Stimulated activated naive B cell treated with anti-CD40 and anti-IgM and Interleukin-4, amounts not matched to agents 10 μg/mL and 1 μg/mL and 100 μg/mL, for 72 hours (primary cell): ENCODE measurements around the gene INTS15.
"Not testable (repeated sequence)": the region's sequence is repeated elsewhere in the genome, so short reads cannot be mapped to it uniquely, and the experiment has no call there.

ENCODE experiments used
- ATAC-seq, 2 donors: fragments of 150-1000 bp; cut with Tn5 transposase; replicated peaks; 2 replicates each; pipeline ENCODE4 v1.10.0; 2021; ENCODE audit warnings: moderate library complexity in 1 of 2
- DNase-seq: peaks from one replicate; pipeline ENCODE4 v3.0.0; 2021
- H3K27ac Mint-ChIP-seq: one replicate; pipeline ENCODE4 v1.8.0; 2022; ENCODE audit warnings: mild to moderate bottlenecking, mixed read lengths
- H3K27me3 Mint-ChIP-seq, 2 donors: one replicate each; pipeline ENCODE4 v1.8.0; 2022; ENCODE audit warnings: mixed read lengths in 2 of 2
- H3K36me3 Mint-ChIP-seq, 2 donors: one replicate each; pipeline ENCODE4 v1.8.0; 2022; ENCODE audit warnings: mixed read lengths in 2 of 2, mild to moderate bottlenecking in 1 of 2
- H3K4me1 Mint-ChIP-seq, 2 donors: one replicate each; pipeline ENCODE4 v1.8.0; 2022; ENCODE audit warnings: mixed read lengths in 2 of 2, mild to moderate bottlenecking in 1 of 2
- H3K4me3 Mint-ChIP-seq, 2 donors: one replicate each; pipeline ENCODE4 v1.8.0; 2022; ENCODE audit warnings: mild to moderate bottlenecking in 2 of 2, mixed read lengths in 2 of 2, moderate library complexity in 1 of 2
- H3K9me3 Mint-ChIP-seq, 2 donors: one replicate each; pipeline ENCODE4 v1.8.0; 2022; ENCODE audit warnings: mixed read lengths in 2 of 2, mild to moderate bottlenecking in 1 of 2

INTS15 gene

DNA sequence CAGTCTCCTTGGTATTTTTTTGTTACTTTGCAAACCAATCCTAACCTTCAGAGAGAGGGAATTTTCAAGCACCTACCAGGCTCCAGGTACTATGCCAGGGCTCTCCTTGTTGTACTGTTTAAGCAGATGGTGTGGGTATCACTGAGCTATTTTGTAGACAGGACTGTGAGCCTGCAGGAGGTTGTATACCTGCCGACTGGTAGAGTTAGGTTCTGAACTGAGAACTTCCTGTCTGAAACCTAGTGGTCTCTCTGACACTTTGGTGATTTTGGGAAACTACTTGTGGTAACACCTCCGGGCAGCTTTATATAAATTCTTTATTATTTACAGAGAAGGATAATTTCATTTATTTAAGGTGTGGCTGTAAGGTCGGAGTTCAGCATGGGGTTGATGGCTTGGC is 30.1 kb downstream of the INTS15 start:
- no peak overlapping the region for H3K4me3 Mint-ChIP-seq
- no peaks in the 10 kb centered on the region for H3K27me3 Mint-ChIP-seq
- DNase-seq (no peak), ATAC-seq (no peak)
- H3K36me3 Mint-ChIP-seq: peaks cover 7 to 17% of the 10 kb centered on the region in 2 donors
- no peaks in the 10 kb centered on the region for H3K9me3 Mint-ChIP-seq
- H3K27ac Mint-ChIP-seq: no peak overlapping the region
- H3K4me1 Mint-ChIP-seq: peaks cover 28 to 55% of the 10 kb centered on the region in 2 donors

DNA sequence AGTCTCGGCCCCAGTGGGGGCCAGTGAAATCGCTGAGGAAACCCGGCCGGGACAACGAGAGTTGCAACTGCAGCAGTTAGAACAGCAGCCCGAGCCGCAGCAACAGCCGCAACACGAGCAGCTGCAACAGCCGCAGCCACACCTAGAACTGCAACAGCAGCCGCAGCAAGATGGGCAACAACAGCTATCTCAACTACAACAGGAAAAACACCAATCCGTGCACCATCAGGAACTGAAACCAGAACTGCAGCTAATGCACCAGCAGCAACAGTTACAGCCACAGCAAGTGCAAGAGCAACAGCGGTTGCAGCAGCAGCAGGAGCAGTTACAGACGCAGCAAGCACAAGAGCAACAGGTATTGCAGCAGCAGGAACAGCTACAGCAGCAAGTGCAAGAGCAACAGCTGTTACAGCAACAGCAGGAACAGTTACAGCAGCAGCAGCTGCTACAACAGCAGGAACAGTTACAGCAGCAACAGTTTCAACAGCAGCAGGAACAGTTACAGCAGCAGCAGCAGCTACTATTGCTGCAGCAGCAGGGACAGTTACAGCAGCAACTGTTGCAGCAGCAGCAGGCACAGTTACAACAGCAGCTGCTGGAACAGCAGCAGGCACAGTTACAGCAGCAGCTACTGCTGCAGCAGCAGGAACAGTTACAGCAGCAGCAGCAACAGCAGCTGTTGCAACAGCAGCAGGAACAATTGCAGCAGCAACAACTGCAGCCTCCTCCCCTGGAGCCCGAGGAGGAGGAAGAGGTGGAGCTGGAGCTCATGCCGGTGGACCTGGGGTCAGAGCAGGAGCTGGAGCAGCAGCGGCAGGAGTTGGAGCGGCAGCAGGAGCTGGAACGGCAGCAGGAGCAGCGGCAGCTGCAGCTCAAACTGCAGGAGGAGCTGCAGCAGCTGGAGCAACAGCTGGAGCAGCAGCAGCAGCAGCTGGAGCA is 31.6 kb downstream of the INTS15 start:
- ATAC-seq: peak; percentile 57 to 59
- no peak overlapping the region for H3K4me3 Mint-ChIP-seq
- no peaks in the 10 kb centered on the region for H3K27me3 Mint-ChIP-seq
- peak overlapping the region; percentile 25 for H3K27ac Mint-ChIP-seq
- peaks cover 7 to 17% of the 10 kb centered on the region in 2 donors for H3K36me3 Mint-ChIP-seq
- no peak for DNase-seq
- peaks cover 28 to 47% of the 10 kb centered on the region in 2 donors for H3K4me1 Mint-ChIP-seq
- H3K9me3 Mint-ChIP-seq: no peaks in the 10 kb centered on the region

DNA sequence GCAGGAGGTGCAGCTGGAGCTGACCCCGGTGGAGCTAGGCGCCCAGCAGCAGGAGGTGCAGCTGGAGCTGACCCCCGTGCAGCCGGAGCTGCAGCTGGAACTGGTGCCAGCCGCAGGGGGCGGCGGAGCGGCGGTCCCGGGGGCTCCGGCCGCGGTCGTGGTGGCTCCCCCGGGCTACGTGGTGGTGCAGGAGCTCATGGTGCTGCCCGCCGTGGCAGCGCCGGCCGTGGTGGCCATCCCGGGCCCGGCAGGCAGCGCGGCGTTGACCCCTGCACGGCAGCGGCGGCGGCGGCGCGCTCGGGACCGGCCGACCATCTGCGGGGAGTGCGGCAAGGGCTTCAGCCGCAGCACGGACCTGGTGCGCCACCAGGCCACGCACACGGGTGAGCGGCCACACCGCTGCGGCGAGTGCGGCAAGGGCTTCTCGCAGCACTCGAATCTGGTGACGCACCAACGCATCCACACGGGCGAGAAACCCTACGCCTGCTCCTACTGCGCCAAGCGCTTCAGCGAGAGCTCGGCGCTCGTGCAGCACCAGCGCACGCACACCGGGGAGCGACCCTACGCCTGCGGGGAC is 32.4 kb downstream of the INTS15 start:
- Mint-ChIP-seq H3K36me3 (peaks cover 7 to 17% of the 10 kb centered on the region in 2 donors), H3K9me3 (no peaks in the 10 kb centered on the region), H3K4me3 (no peak overlapping the region), H3K27me3 (no peaks in the 10 kb centered on the region), H3K4me1 (peaks cover 27 to 44% of the 10 kb centered on the region in 2 donors), H3K27ac (no peak overlapping the region)
- ATAC-seq: no peak
- no peak for DNase-seq

DNA sequence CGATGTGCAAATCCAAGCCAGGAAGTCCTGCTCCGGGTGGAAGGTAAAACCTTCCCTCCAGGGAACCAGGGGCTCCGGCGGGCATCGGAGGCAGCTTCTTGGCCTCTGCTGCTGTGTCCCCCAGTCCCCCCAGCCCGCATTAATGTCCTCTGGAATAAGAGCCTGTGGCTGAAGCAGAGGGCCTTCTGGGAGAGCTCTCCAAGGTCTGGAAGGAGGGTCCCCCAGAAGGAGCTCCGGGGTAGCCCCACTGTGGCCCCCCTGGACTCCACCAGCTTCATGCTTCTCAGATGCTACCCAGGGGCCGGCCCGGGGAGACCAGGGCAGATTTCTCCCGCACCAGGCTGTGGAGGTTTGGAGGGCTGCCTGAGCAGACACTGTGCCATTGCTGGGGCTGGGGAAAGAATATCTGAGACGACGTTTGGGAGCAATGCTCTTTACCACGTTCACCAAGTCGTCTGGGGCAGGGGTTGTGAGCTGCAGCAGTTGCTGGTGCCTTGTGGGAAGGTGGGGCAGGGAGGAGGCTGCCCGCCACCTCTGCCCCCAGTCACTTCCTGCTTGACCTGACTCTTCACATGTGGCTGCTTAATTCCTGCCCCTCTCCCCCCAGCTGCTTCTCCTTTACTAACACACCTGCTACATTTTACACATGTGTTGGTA is 33.9 kb downstream of the INTS15 start:
- DNase-seq (no peak), ATAC-seq (peak; percentile 70 to 76)
- Mint-ChIP-seq H3K4me3 (peak overlapping the region in 1 of 2 donors; percentile 0), H3K4me1 (peaks cover 22 to 44% of the 10 kb centered on the region in 2 donors), H3K27ac (peak overlapping the region; percentile 98), H3K36me3 (peaks cover 7 to 11% of the 10 kb centered on the region in 2 donors), H3K9me3 (no peaks in the 10 kb centered on the region), H3K27me3 (no peaks in the 10 kb centered on the region)

DNA sequence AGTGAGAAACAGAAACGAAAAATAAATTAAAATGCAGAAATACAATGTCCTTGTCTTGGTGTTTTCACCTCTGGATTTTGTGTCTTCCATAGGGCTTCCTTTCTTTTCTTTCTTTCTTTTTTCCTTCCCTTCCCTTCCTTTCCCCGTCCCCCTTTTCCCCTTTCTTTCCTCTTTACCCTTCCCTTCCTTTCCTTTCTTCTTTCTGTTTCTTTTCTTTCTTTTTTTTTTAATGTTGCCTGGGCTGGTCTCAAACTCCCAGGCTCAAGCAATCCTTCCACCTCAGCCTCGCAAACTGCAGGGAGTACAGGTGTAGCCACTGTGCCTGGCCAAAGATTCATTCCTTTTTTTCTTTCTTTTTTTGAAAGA is 34.4 kb downstream of the INTS15 start:
- no peaks in the 10 kb centered on the region for H3K9me3 Mint-ChIP-seq
- DNase-seq (no peak), ATAC-seq (no peak)
- H3K4me3 Mint-ChIP-seq: peak overlapping the region in 1 of 2 donors; percentile 33
- peaks cover 7 to 11% of the 10 kb centered on the region in 2 donors for H3K36me3 Mint-ChIP-seq
- H3K27ac Mint-ChIP-seq: peak overlapping the region; percentile 98
- H3K4me1 Mint-ChIP-seq: peaks cover 22 to 41% of the 10 kb centered on the region in 2 donors
- H3K27me3 Mint-ChIP-seq: no peaks in the 10 kb centered on the region

DNA sequence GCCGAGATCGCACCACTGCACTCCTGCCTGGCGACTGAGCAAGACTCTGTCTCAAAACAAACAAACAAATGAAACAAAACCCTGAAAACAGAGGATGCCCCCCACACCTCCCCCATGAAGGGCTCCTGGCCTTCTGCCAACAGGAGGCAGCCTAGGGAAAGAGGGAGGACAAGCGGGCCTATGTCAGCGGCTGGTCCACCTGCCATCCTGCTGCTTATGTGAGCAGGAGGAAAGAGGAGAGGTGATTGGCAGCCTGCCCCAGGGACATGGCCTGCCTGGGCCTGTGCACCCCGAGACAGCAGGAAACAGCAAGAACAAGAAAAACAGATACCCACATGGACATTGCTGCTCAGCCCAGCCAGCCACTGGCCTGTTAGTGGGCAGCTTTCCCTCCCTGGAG is 38.2 kb downstream of the INTS15 start:
- Mint-ChIP-seq H3K36me3 (peaks cover 0 to 2% of the 10 kb centered on the region in 2 donors), H3K4me1 (peaks cover 8 to 15% of the 10 kb centered on the region in 2 donors), H3K4me3 (no peak overlapping the region), H3K9me3 (no peaks in the 10 kb centered on the region), H3K27ac (no peak overlapping the region), H3K27me3 (no peaks in the 10 kb centered on the region)
- no peak for ATAC-seq
- DNase-seq: no peak

DNA sequence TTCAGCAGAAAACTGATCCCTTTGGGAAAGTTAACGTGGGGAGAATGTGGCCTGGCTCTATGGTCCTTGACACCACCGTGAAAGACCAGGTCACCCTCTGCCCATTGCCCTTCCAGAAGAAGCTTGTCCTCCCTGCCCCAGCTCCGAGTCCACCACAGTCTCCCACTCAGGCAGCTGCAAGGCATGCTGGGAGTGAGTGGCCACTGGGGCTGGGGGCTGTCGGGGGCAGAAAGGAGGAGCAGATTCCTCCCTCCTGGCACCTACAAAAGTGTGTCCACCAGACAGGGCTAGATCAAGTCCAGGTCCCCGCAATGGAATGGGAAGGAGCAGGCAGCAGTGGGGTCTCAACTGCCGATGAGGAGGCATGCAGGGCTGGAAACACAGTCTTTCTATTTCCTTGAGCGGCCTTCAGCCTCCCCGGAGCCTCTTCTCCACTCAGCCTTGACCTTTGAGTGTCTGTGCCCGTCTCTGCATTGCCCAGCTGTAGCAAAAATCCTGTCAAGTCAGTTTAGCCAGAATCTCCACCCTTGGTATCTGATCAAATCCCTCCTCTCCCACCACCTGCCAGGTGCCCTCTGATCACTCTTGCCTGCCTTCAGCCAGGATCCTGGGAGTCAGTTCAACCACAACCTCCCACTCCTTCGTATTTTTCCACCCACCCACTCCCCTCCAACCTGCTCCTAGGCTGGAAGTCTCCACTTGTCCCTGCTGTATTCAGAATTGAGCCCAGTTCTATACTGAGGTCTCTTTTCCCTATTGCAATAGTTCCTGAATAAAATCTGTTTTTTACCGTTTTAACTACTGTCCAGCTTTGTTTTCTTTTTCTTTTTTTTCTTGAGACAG is 40.4 kb downstream of the INTS15 start:
- peaks cover 3 to 5% of the 10 kb centered on the region in 2 donors for H3K36me3 Mint-ChIP-seq
- H3K4me3 Mint-ChIP-seq: no peak overlapping the region
- no peak for DNase-seq
- H3K9me3 Mint-ChIP-seq: peaks cover 2 to 6% of the 10 kb centered on the region in 2 donors
- H3K27me3 Mint-ChIP-seq: no peaks in the 10 kb centered on the region
- ATAC-seq: no peak
- no peak overlapping the region for H3K27ac Mint-ChIP-seq
- H3K4me1 Mint-ChIP-seq: no peaks in the 10 kb centered on the region

DNA sequence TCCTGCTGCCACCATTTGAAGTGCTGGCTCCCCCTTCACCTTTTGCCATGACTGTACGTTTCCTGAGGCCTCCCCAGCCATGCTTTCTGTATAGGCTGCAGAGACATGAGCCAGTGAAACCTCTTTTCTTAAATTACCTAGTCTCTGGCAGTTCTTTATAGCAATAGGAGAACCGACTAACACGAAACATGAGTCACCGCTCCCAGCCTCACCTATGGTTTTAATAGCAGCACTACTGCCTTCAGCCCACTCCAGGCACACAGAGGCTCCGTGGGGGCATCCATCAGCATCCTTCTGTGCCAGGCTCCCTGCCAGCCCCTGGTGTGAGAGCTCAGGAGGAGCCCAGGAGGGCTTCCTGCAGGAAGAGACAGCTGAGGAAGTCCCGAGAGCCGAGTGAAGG is 41.8 kb downstream of the INTS15 start:
- no peak for ATAC-seq
- no peak overlapping the region for H3K4me3 Mint-ChIP-seq
- H3K36me3 Mint-ChIP-seq: peaks cover 5 to 6% of the 10 kb centered on the region in 2 donors
- H3K27ac Mint-ChIP-seq: no peak overlapping the region
- peaks cover 4 to 6% of the 10 kb centered on the region in 2 donors for H3K4me1 Mint-ChIP-seq
- H3K27me3 Mint-ChIP-seq: no peaks in the 10 kb centered on the region
- no peak for DNase-seq
- peaks cover 2 to 6% of the 10 kb centered on the region in 2 donors for H3K9me3 Mint-ChIP-seq

DNA sequence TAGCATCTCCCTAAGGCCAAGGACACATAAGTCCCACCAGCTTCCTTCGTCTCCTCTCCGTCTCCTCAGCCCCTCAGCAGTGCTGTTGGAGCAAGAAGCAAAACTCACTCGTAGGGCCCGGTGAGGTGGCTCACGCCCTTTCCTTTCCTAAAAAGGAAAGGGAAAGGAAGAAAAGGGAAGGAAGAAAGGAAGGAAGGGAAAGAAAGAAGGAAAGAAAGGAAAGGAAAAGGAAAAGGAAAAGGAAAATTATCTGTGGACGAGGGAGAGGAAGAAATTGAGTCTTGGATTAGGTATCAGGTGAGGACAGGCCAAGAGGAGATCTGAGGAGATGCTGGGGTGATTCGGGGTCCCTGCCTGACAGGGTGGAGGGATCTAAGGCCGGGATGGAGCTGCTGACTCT is 44.2 kb downstream of the INTS15 start:
- ATAC-seq (no peak), DNase-seq (no peak)
- H3K4me1 Mint-ChIP-seq: peaks cover 12 to 21% of the 10 kb centered on the region in 2 donors
- no peaks in the 10 kb centered on the region for H3K27me3 Mint-ChIP-seq
- peaks cover 16% of the 10 kb centered on the region in 2 donors for H3K36me3 Mint-ChIP-seq
- peak overlapping the region; percentile 9 for H3K27ac Mint-ChIP-seq
- peaks cover 2 to 6% of the 10 kb centered on the region in 2 donors for H3K9me3 Mint-ChIP-seq
- H3K4me3 Mint-ChIP-seq: no peak overlapping the region

DNA sequence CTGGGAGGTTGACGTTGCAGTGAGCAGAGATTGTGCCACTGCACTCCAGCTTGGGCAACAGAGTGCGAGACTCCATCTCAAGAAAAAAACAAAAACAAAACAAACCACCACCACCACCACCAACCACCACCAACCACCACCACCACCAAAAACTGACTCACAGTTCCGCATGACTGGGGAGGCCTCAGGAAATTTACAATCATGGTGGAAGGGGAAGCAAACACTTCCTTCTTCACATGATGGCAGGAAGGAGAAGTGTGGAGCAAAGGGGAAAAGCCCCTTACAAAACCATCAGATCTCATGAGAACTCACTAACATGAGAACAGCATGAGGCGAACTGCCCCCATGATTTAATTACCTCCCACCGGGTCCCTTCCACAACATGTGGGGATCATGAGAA is 45.1 kb downstream of the INTS15 start:
- peak overlapping the region; percentile 37 for H3K27ac Mint-ChIP-seq
- ATAC-seq, DNase-seq, H3K27me3 Mint-ChIP-seq, H3K9me3 Mint-ChIP-seq, H3K4me3 Mint-ChIP-seq: not testable (repeated sequence)
- peaks cover 25% of the 10 kb centered on the region in 2 donors for H3K36me3 Mint-ChIP-seq
- peaks cover 21 to 30% of the 10 kb centered on the region in 2 donors for H3K4me1 Mint-ChIP-seq

DNA sequence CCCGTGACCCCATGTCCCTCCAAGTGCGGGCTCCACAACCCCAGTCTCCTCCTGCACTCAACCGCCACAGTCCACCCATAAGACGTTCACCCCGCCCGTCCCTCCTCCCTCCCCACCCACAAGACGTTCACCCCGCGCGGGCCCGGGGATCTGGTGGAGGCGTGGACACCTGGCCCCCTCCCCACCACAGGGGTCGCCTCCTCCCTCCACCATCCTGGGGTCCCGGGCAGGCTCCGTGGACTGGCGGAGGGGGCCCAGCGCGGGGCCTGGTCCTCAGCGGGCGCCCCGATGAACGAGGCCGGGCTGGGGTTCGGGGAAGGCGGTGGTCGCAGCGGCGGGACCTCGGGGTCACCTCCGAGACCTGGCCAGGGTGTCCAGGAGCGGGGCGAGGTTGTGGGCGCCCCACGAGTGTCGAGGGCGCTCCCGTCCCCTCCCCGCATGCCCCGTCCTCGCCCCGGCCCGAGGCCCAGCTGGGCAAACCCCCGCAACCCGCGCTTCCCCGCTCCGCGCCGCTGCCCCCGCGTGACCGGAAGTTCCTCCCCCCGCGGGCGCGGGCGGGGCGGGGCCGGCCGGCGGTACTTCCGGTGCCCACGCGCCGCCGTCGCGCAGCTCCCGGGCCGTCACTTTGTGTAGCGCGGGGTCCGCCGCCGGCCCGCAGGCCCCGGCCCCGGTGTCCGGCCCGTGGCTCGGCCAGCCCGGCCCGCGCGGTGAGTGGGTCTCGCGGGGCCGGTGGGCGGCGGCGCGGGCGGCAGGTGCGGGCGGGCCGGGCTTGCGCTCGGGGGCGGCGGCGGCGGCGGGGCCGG is 47.1 kb downstream of the INTS15 start, which contains the start of gene ZNF316:
TSS of gene ZNF316 (plus strand) at position 578 of the 803 bp plus-strand sequence. CDS start 5,092 bp downstream, outside the sequence.
- peaks cover 25 to 43% of the 10 kb centered on the region in 2 donors for H3K4me1 Mint-ChIP-seq
- no peaks in the 10 kb centered on the region for H3K27me3 Mint-ChIP-seq
- peaks cover 4 to 10% of the 10 kb centered on the region in 2 donors for H3K9me3 Mint-ChIP-seq
- H3K36me3 Mint-ChIP-seq: peaks cover 38 to 44% of the 10 kb centered on the region in 2 donors
- ATAC-seq: peak; percentile 76 to 84
- DNase-seq: peak; percentile 62
- peak within 1 kb of the TSS; percentile 95 to 97 for H3K4me3 Mint-ChIP-seq
- H3K27ac Mint-ChIP-seq: peak within 1 kb of the TSS; percentile 93

DNA sequence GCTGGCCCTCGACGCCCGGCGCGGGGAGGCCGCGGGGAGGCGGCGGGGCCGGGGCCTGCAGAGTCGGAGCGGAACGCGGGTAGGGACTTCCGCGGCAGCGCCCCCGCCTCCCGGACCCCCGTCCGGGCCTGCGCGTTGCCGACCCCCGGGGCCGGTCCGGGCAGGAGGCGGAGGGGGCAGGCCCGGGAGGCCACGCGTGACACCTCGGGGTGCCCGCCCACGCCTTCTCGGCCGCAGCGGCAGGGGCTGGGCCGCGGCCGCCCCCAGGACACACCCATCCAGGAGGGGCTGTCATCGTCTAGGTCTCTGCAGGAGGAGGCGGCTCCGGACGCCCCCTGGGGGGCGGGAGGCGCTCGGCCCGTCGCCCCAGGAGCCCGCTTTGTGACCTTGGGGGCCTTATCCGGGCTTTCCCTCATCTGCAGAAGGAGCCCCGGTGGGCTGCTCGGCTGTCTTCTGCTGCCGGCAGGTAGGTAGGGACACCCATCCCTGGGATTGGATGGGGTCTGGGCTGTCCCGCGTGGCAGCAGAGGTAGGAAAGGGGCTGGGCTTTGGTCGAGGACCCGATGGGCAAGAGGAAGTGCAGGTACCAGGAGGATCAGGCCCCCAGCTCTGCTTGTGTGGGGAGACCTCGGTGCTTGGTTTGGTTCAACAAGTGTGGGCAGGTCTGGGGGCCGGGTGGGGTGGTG is 47.9 kb downstream of the INTS15 start:
- Mint-ChIP-seq H3K27me3 (no peaks in the 10 kb centered on the region), H3K9me3 (peaks cover 4 to 10% of the 10 kb centered on the region in 2 donors), H3K27ac (peak overlapping the region; percentile 91), H3K36me3 (peaks cover 46 to 51% of the 10 kb centered on the region in 2 donors), H3K4me3 (peak overlapping the region; percentile 95 to 97), H3K4me1 (peaks cover 25 to 43% of the 10 kb centered on the region in 2 donors)
- DNase-seq (peak; percentile 63), ATAC-seq (peak; percentile 78 to 79)
